ENCODE data around the gene GSG1L2.
"Not testable (repeated sequence)": the region's sequence is repeated elsewhere in the genome, so short reads cannot be mapped to it uniquely, and the experiment has no call there.

Gene GSG1L2

GRCh38 chr17:9790889-9791876 is 30.7 kb downstream of the GSG1L2 start, which contains the start of gene DHRS7C:
Gene DHRS7C (minus strand): TSS chr17:9791592. CDS start chr17:9791284, 308 bp downstream.
- Histone ChIP-seq H3K36me3 (ENCODE audit: control insufficient read depth in 2 of 2, insufficient read depth in 2 of 2, low read length in 2 of 2) (no peaks in the 10 kb centered on the region), H3K9ac (ENCODE audit: low read length in 2 of 2) (no peak within 1 kb of the TSS), H3K4me3 (ENCODE audit: low read length in 2 of 2) (no peak within 1 kb of the TSS), H3K27ac (ENCODE audit: low read length) (no peak within 1 kb of the TSS), H3K27me3 (ENCODE audit: control insufficient read depth in 1 of 2, insufficient read depth in 2 of 2, low read length in 2 of 2) (no peaks in the 10 kb centered on the region), H3K9me3 (ENCODE audit: control insufficient read depth in 2 of 2, low read length in 2 of 2) (no peaks in the 10 kb centered on the region), H3K4me1 (ENCODE audit: control insufficient read depth, insufficient read depth, low read length) (peaks cover 16% of the 10 kb centered on the region)

- H3K27me3 ChIP-seq (ENCODE audit: control insufficient read depth in 1 of 2, insufficient read depth in 2 of 2, low read length in 2 of 2) = no peaks in the 10 kb centered on the region
- no peak overlapping the region for H3K27ac ChIP-seq (ENCODE audit: low read length)
- no peaks in the 10 kb centered on the region for H3K36me3 ChIP-seq (ENCODE audit: control insufficient read depth in 2 of 2, insufficient read depth in 2 of 2, low read length in 2 of 2)
- H3K9ac ChIP-seq (ENCODE audit: low read length in 2 of 2) = no peak overlapping the region
- H3K9me3 ChIP-seq (ENCODE audit: control insufficient read depth in 2 of 2, low read length in 2 of 2) = no peaks in the 10 kb centered on the region
- peaks cover 16% of the 10 kb centered on the region for H3K4me1 ChIP-seq (ENCODE audit: control insufficient read depth, insufficient read depth, low read length)
- H3K4me3 ChIP-seq (ENCODE audit: low read length in 2 of 2) = no peak overlapping the region
Observed at GRCh38 chr17:9790316-9790715, 31.6 kb downstream of the GSG1L2 start.

GRCh38 chr17:9788601-9789000 is 33.3 kb downstream of the GSG1L2 start:
- no peaks in the 10 kb centered on the region for H3K27me3 ChIP-seq (ENCODE audit: control insufficient read depth in 1 of 2, insufficient read depth in 2 of 2, low read length in 2 of 2)
- no peak overlapping the region for H3K9ac ChIP-seq (ENCODE audit: low read length in 2 of 2)
- peaks cover 16% of the 10 kb centered on the region for H3K4me1 ChIP-seq (ENCODE audit: control insufficient read depth, insufficient read depth, low read length)
- no peaks in the 10 kb centered on the region for H3K36me3 ChIP-seq (ENCODE audit: control insufficient read depth in 2 of 2, insufficient read depth in 2 of 2, low read length in 2 of 2)
- H3K4me3 ChIP-seq (ENCODE audit: low read length in 2 of 2) = no peak overlapping the region
- no peaks in the 10 kb centered on the region for H3K9me3 ChIP-seq (ENCODE audit: control insufficient read depth in 2 of 2, low read length in 2 of 2)
- H3K27ac ChIP-seq (ENCODE audit: low read length) = no peak overlapping the region

- Histone ChIP-seq H3K4me3 (ENCODE audit: low read length in 2 of 2) (no peak overlapping the region), H3K27ac (ENCODE audit: low read length) (no peak overlapping the region), H3K4me1 (ENCODE audit: control insufficient read depth, insufficient read depth, low read length) (no peaks in the 10 kb centered on the region), H3K9me3 (ENCODE audit: control insufficient read depth in 2 of 2, low read length in 2 of 2) (no peaks in the 10 kb centered on the region), H3K36me3 (ENCODE audit: control insufficient read depth in 2 of 2, insufficient read depth in 2 of 2, low read length in 2 of 2) (no peaks in the 10 kb centered on the region), H3K27me3 (ENCODE audit: control insufficient read depth in 1 of 2, insufficient read depth in 2 of 2, low read length in 2 of 2) (no peaks in the 10 kb centered on the region), H3K9ac (ENCODE audit: low read length in 2 of 2) (no peak overlapping the region)
Observed at GRCh38 chr17:9784544-9784943, 37.3 kb downstream of the GSG1L2 start.

- H3K4me1 ChIP-seq (ENCODE audit: control insufficient read depth, insufficient read depth, low read length); H3K27ac ChIP-seq (ENCODE audit: low read length); H3K4me3 ChIP-seq (ENCODE audit: low read length in 2 of 2); H3K9ac ChIP-seq (ENCODE audit: low read length in 2 of 2); H3K9me3 ChIP-seq (ENCODE audit: control insufficient read depth in 2 of 2, low read length in 2 of 2); H3K27me3 ChIP-seq (ENCODE audit: control insufficient read depth in 1 of 2, insufficient read depth in 2 of 2, low read length in 2 of 2); H3K36me3 ChIP-seq (ENCODE audit: control insufficient read depth in 2 of 2, insufficient read depth in 2 of 2, low read length in 2 of 2): not testable (repeated sequence)
Observed at GRCh38 chr17:9783465-9783864, 38.4 kb downstream of the GSG1L2 start.

GRCh38 chr17:9783050-9783449 is 38.8 kb downstream of the GSG1L2 start:
- Histone ChIP-seq H3K9ac (ENCODE audit: low read length in 2 of 2) (no peak overlapping the region), H3K9me3 (ENCODE audit: control insufficient read depth in 2 of 2, low read length in 2 of 2) (no peaks in the 10 kb centered on the region), H3K36me3 (ENCODE audit: control insufficient read depth in 2 of 2, insufficient read depth in 2 of 2, low read length in 2 of 2) (no peaks in the 10 kb centered on the region), H3K4me3 (ENCODE audit: low read length in 2 of 2) (no peak overlapping the region), H3K27me3 (ENCODE audit: control insufficient read depth in 1 of 2, insufficient read depth in 2 of 2, low read length in 2 of 2) (no peaks in the 10 kb centered on the region), H3K27ac (ENCODE audit: low read length) (no peak overlapping the region), H3K4me1 (ENCODE audit: control insufficient read depth, insufficient read depth, low read length) (no peaks in the 10 kb centered on the region)

- no peaks in the 10 kb centered on the region for H3K36me3 ChIP-seq (ENCODE audit: control insufficient read depth in 2 of 2, insufficient read depth in 2 of 2, low read length in 2 of 2)
- H3K27ac ChIP-seq (ENCODE audit: low read length) = no peak overlapping the region
- H3K4me3 ChIP-seq (ENCODE audit: low read length in 2 of 2) = no peak overlapping the region
- H3K4me1 ChIP-seq (ENCODE audit: control insufficient read depth, insufficient read depth, low read length) = no peaks in the 10 kb centered on the region
- peaks cover 0 to 5% of the 10 kb centered on the region in 2 donors for H3K9me3 ChIP-seq (ENCODE audit: control insufficient read depth in 2 of 2, low read length in 2 of 2)
- H3K27me3 ChIP-seq (ENCODE audit: control insufficient read depth in 1 of 2, insufficient read depth in 2 of 2, low read length in 2 of 2) = no peaks in the 10 kb centered on the region
- no peak overlapping the region for H3K9ac ChIP-seq (ENCODE audit: low read length in 2 of 2)
Observed at GRCh38 chr17:9780552-9780951, 41.3 kb downstream of the GSG1L2 start.

GRCh38 chr17:9776911-9777310 is 45.0 kb downstream of the GSG1L2 start:
- H3K9ac ChIP-seq (ENCODE audit: low read length in 2 of 2) = no peak overlapping the region
- no peaks in the 10 kb centered on the region for H3K36me3 ChIP-seq (ENCODE audit: control insufficient read depth in 2 of 2, insufficient read depth in 2 of 2, low read length in 2 of 2)
- H3K27ac ChIP-seq (ENCODE audit: low read length) = no peak overlapping the region
- H3K4me3 ChIP-seq (ENCODE audit: low read length in 2 of 2) = no peak overlapping the region
- no peaks in the 10 kb centered on the region for H3K4me1 ChIP-seq (ENCODE audit: control insufficient read depth, insufficient read depth, low read length)
- peaks cover 0 to 5% of the 10 kb centered on the region in 2 donors for H3K9me3 ChIP-seq (ENCODE audit: control insufficient read depth in 2 of 2, low read length in 2 of 2)
- H3K27me3 ChIP-seq (ENCODE audit: control insufficient read depth in 1 of 2, insufficient read depth in 2 of 2, low read length in 2 of 2) = no peaks in the 10 kb centered on the region

- peaks cover 0 to 2% of the 10 kb centered on the region in 2 donors for H3K27me3 ChIP-seq (ENCODE audit: control insufficient read depth in 1 of 2, insufficient read depth in 2 of 2, low read length in 2 of 2)
- no peaks in the 10 kb centered on the region for H3K36me3 ChIP-seq (ENCODE audit: control insufficient read depth in 2 of 2, insufficient read depth in 2 of 2, low read length in 2 of 2)
- H3K9ac ChIP-seq (ENCODE audit: low read length in 2 of 2) = no peak overlapping the region
- H3K4me1 ChIP-seq (ENCODE audit: control insufficient read depth, insufficient read depth, low read length) = no peaks in the 10 kb centered on the region
- no peak overlapping the region for H3K27ac ChIP-seq (ENCODE audit: low read length)
- peaks cover 0 to 5% of the 10 kb centered on the region in 2 donors for H3K9me3 ChIP-seq (ENCODE audit: control insufficient read depth in 2 of 2, low read length in 2 of 2)
- no peak overlapping the region for H3K4me3 ChIP-seq (ENCODE audit: low read length in 2 of 2)
Observed at GRCh38 chr17:9772658-9773057, 49.2 kb downstream of the GSG1L2 start.

- Histone ChIP-seq H3K4me1 (ENCODE audit: control insufficient read depth, insufficient read depth, low read length) (no peaks in the 10 kb centered on the region), H3K9ac (ENCODE audit: low read length in 2 of 2) (no peak overlapping the region), H3K4me3 (ENCODE audit: low read length in 2 of 2) (no peak overlapping the region), H3K27ac (ENCODE audit: low read length) (no peak overlapping the region), H3K27me3 (ENCODE audit: control insufficient read depth in 1 of 2, insufficient read depth in 2 of 2, low read length in 2 of 2) (peaks cover 0 to 4% of the 10 kb centered on the region in 2 donors), H3K9me3 (ENCODE audit: control insufficient read depth in 2 of 2, low read length in 2 of 2) (peaks cover 0 to 4% of the 10 kb centered on the region in 2 donors), H3K36me3 (ENCODE audit: control insufficient read depth in 2 of 2, insufficient read depth in 2 of 2, low read length in 2 of 2) (no peaks in the 10 kb centered on the region)
Observed at GRCh38 chr17:9771465-9771864, 50.4 kb downstream of the GSG1L2 start.
